Endothelial cell of umbilical vein (primary cell): ENCODE measurements around the gene SAMD11.

ENCODE experiments used
- EZH2 ChIP-seq: IDR thresholded peaks from 2 replicates; pipeline ENCODE4 v1.6.1; 2012; ENCODE audit warnings: borderline replicate concordance, low read depth, mild to moderate bottlenecking, moderate library complexity, low read length, inconsistent platforms; ENCODE audit not compliant: severe bottlenecking
- MAX ChIP-seq: IDR thresholded peaks from 2 replicates; pipeline ENCODE4 v1.6.1; 2011; ENCODE audit not compliant: insufficient read depth, insufficient read length
- MYC ChIP-seq: IDR thresholded peaks from one replicate; pipeline ENCODE4 v1.6.1; 2011; ENCODE audit warnings: mild to moderate bottlenecking, low read depth, low read length
- POLR2A ChIP-seq: IDR thresholded peaks from 2 replicates; pipeline ENCODE4 v1.6.1; 2012; ENCODE audit warnings: low read depth, mild to moderate bottlenecking, control low read depth, low read length
- POLR2AphosphoS5 ChIP-seq: IDR thresholded peaks from 2 replicates; pipeline ENCODE4 v1.6.1; 2012; ENCODE audit warnings: low read depth, mild to moderate bottlenecking, control low read depth, low read length, moderate library complexity; ENCODE audit not compliant: insufficient read depth
- TF ChIP-seq, protein P1 (sequence below), 2 donors: IDR thresholded peaks; 1 replicate in 1 of 2; 2 replicates in 1 of 2; pipeline ENCODE4 v1.5.1; 2011; ENCODE audit warnings: low read length in 2 of 2, mild to moderate bottlenecking in 2 of 2, moderate library complexity in 2 of 2, control low read depth in 1 of 2, inconsistent platforms in 1 of 2, low read depth in 1 of 2; ENCODE audit not compliant: insufficient read depth in 1 of 2; ENCODE audit errors: extremely low read depth in 1 of 2

DNA sequence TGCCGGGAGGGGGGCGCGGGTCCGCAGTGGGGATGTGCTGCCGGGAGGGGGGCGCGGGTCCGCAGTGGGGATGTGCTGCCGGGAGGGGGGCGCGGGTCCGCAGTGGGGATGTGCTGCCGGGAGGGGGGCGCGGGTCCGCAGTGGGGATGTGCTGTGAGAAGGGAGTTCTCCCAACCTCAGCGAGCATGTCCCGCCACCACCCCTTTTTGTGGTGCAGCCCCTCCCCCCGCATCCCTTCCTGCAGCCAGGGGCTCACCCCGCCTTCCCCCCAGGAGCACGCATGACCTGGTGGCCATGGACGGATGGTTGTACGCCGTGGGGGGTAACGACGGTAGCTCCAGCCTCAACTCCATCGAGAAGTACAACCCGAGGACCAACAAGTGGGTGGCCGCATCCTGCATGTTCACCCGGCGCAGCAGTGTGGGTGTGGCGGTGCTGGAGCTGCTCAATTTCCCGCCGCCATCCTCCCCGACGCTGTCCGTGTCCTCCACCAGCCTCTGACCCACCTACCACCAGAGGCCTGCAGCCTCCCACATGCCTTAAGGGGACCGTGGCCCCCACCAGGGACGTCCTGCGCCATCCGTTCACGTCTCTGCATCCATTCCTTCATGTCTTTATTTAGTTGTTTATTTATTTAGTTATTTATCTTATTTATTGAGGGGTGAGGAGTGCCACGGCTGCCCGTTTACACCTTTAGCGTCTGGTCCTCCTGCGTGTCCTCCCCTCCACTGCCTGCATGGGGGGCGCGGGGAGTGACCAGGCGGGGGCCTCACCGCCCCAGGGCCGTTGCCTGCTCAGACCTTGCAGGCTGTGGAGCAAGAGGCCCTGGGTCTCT is 41.2 kb downstream of the SAMD11 start:
- TF ChIP-seq, protein P1, sequence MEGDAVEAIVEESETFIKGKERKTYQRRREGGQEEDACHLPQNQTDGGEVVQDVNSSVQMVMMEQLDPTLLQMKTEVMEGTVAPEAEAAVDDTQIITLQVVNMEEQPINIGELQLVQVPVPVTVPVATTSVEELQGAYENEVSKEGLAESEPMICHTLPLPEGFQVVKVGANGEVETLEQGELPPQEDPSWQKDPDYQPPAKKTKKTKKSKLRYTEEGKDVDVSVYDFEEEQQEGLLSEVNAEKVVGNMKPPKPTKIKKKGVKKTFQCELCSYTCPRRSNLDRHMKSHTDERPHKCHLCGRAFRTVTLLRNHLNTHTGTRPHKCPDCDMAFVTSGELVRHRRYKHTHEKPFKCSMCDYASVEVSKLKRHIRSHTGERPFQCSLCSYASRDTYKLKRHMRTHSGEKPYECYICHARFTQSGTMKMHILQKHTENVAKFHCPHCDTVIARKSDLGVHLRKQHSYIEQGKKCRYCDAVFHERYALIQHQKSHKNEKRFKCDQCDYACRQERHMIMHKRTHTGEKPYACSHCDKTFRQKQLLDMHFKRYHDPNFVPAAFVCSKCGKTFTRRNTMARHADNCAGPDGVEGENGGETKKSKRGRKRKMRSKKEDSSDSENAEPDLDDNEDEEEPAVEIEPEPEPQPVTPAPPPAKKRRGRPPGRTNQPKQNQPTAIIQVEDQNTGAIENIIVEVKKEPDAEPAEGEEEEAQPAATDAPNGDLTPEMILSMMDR (IDR thresholded peaks at IDR 0.05; ENCODE audit: extremely low read depth in 1 of 2, insufficient read depth in 1 of 2, low read depth in 1 of 2, low read length in 2 of 2), result no peak
- TF ChIP-seq MAX (no peak), POLR2AphosphoS5 (no peak), MYC (no peak), POLR2A (no peak), EZH2 (no peak)
